GM21737 (cell line): ENCODE data around the gene APOE.
"Not testable (repeated sequence)": the region's sequence is repeated elsewhere in the genome, so short reads cannot be mapped to it uniquely, and the experiment has no call there.

Source experiments
- ATAC-seq: cut with Tn5 transposase; IDR thresholded peaks from one replicate; pipeline ENCODE4 v1.9.1; 2021; ENCODE audit warnings: mild to moderate bottlenecking, moderate library complexity; ENCODE audit not compliant: unreplicated experiment

The APOE gene

DNA sequence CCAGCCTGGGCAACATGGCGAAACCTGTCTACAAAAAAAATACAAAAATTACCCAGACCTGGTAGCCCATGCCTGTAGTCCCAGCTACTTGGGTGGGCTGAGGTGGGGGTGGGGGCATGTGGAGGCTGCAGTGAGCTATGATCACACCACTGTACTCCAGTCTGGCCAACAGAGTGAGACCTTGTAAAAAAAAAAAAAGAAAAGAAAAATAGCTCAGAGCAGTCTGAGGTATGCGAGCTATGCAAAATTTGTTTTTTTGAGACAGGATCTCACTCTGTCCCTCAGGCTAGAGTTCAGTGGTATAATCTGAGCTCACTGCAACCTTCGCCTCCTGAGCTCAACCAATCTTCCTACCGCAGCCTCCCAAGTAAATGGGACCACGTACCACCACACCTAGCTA is 21.7 kb upstream of the APOE start:
- ATAC-seq, result no peak

DNA sequence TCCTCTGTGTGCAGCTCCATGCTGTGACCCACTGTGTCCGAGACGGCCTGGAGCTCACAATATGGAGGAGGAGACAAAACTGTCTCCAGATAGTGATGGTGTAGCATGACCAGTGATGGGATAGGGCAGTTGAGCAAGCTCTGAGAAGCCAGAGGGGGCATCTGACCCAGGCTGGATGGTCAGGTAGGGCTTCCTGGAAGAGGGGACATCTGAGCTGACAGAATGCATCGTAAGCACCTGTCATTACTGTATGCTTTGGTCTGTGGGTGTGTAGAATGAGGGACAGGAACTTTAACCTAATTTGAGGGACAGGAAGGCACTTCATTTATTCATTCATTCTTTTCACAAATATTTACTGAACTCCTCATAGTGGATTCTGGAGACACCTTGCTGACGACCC is 21.0 kb upstream of the APOE start:
- ATAC-seq, result no peak

- ATAC-seq, result no peak
These were observed 19.5 kb upstream of the APOE start for GRCh38 chr19:44886141-44886540.

GRCh38 chr19:44887648-44888047 is 17.9 kb upstream of the APOE start:
- ATAC-seq, result no peak

DNA sequence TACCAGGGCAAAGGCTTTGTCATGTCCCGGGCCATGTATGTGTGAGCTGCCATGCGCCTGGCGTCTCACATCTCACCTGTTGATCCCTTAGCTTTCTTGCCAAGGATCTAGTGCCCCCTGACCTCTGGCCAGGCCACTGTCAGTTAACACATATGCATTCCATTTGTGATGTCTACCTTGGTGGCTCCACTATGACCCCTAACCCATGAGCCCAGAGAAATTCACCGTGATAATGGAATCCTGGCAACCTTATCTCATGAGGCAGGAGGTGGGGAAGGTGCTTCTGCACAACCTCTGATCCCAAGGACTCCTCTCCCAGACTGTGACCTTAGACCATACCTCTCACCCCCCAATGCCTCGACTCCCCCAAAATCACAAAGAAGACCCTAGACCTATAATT is 17.3 kb upstream of the APOE start:
- not testable (repeated sequence) for ATAC-seq

GRCh38 chr19:44889830-44890365 is 15.7 kb upstream of the APOE start:
- ATAC-seq, result no peak

DNA sequence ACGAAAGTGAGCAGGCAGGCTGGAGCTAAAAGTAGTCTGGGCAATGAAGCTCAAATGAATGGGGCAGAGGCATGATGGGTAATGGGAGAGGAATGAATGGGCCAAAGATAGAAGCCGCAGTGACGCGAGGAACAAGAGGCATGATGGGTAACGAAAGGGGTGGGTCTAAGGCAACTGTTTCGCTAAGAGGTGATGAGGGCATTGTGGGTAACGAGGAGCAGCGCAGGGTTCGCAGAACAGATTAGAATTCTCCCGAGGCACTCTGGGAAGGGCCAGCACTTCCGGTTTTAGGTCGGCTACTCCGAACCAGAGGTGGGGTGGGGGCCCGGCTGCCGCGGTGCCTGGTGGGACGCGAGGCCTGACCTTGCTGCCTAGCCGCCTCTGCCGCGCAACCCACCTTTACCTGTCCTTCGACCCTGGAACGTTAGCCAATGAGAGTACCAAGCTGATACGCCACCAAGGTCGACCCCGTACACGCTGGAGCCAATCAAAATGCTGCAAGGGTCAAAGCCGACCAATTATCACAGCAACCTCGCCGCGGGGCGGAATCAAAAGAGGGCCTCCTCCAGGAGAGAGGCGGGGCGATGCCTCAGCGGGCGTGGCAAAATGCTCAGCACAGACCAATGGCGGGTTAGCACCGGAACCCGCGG is 15.1 kb upstream of the APOE start:
- peak; percentile 71 for ATAC-seq

GRCh38 chr19:44891016-44891882 is 14.3 kb upstream of the APOE start, which contains the start of gene TOMM40:
Gene TOMM40 (plus strand): TSS chr19:44891254. CDS start chr19:44891416, 162 bp downstream.
- ATAC-seq, result no peak

GRCh38 chr19:44892932-44893331 is 12.7 kb upstream of the APOE start:
- no peak for ATAC-seq

GRCh38 chr19:44893332-44894051 is 12.1 kb upstream of the APOE start:
- no peak for ATAC-seq

GRCh38 chr19:44894052-44894400 is 11.6 kb upstream of the APOE start:
- ATAC-seq, result no peak

GRCh38 chr19:44894946-44895345 is 10.7 kb upstream of the APOE start:
- no peak for ATAC-seq

DNA sequence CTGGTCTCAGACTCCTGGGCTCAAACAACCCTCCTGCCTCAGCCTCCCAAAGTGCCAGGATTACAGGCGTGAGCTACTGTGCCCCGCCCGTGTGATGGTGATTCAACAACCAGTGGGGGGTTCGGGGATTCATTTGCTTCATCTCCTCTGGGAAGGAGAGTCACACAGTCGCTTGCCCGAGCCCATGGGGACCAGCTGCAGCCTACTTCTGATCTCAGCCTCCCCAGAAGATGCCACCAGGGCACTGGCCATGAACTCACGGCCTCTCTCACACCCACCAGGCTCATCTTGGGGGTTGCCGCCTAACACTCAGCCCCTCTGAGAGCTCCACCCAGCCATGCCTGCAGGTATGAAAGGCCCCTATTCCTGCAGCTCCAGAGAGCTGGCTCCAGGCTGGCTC is 7.8 kb upstream of the APOE start:
- no peak for ATAC-seq

DNA sequence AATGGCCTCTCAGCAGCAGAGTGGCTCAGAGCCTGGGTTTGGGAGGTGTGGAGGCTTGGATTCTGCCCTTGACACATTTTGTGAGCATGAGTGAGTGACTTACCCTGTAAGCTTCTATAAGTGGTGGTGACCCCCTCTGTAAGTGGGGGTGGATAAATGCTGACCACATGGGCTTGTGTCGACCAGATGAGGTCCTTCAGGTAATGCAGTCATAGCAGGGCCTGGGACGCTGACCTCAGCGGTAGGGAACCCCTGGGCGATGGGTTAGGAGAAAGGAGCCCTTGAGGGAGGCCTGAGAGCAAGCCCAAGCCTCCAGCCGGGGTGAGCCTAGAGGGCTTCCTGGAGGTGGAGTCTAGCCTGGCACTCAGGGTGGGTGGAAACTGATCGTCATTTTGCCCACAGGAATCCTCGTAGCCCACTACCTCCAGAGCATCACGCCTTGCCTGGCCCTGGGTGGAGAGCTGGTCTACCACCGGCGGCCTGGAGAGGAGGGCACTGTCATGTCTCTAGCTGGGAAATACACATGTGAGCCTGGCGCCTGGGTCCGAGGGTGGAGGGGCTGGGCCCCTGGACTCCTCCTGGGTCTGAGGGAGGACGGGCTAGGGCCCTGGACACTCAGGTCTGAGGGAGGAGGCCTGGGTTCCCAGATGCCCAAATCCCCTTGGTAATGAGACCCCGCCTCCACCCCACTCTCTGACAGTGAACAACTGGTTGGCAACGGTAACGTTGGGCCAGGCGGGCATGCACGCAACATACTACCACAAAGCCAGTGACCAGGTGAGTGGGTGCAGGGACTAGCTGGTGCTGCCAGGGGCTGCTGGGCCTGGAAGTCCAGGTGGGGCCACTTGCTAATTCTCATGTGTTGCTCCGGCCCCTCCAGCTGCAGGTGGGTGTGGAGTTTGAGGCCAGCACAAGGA is 5.0 kb upstream of the APOE start:
- no peak for ATAC-seq

- ATAC-seq, result no peak
These were observed 2.4 kb upstream of the APOE start for GRCh38 chr19:44903216-44903601.

GRCh38 chr19:44903602-44904425 is 1.8 kb upstream of the APOE start:
- ATAC-seq, result no peak

- no peak for ATAC-seq
These were observed 1.1 kb upstream of the APOE start for GRCh38 chr19:44904426-44904994.

DNA sequence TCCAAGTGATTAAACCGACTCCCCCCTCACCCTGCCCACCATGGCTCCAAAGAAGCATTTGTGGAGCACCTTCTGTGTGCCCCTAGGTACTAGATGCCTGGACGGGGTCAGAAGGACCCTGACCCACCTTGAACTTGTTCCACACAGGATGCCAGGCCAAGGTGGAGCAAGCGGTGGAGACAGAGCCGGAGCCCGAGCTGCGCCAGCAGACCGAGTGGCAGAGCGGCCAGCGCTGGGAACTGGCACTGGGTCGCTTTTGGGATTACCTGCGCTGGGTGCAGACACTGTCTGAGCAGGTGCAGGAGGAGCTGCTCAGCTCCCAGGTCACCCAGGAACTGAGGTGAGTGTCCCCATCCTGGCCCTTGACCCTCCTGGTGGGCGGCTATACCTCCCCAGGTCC is 2.0 kb downstream of the APOE start:
- no peak for ATAC-seq
